K562 treated with DMSO at 1 percent for 48 hours (cell line): ENCODE measurements around the gene AIRE. TPM values are rescaled to one million over a fixed set of nuclear protein-coding genes. Genes with fewer than 3 reads are reported as not detected.

Source experiments
- total RNA-seq: library from RNA; unstranded; fragments of 300-600 nt; gene quantifications from 2 replicates; pipeline ENCODE4 v1.2.3, GENCODE V29; 2022; ENCODE audit warnings: low replicate concordance; ENCODE audit errors: extremely low read depth

Gene AIRE
- not detected in 2 replicates for total RNA-seq

GRCh38 chr21:44285138-44285992 is at the start of gene AIRE:
Gene AIRE (plus strand): TSS chr21:44285876. CDS start chr21:44286007, 131 bp downstream.

GRCh38 chr21:44240842-44241241 is 44.8 kb upstream of the AIRE start, which contains the start of gene ICOSLG:
Gene ICOSLG (minus strand): TSS chr21:44240943. CDS start chr21:44240817, 126 bp downstream.

GRCh38 chr21:44261675-44262295 is 23.9 kb upstream of the AIRE start, which contains the start of gene DNMT3L:
Gene DNMT3L (minus strand): TSS chr21:44261897. CDS start chr21:44261259, 638 bp downstream.

GRCh38 chr21:44299458-44300261 is 14.0 kb downstream of the AIRE start, which contains the start of gene PFKL:
Gene PFKL (plus strand): TSS chr21:44300053. CDS start chr21:44300106, 53 bp downstream.

GRCh38 chr21:44338971-44339910 is 53.6 kb downstream of the AIRE start, which contains the start of gene CFAP410:
Gene CFAP410 (minus strand): TSS chr21:44339390. CDS start chr21:44339194, 196 bp downstream.

Other genes with a start within 250 kb of the AIRE start
- gene PWP2, start 178.5 kb upstream of the AIRE start, total RNA-seq, result not detected in 2 replicates
- gene GATD3, start 152.2 kb upstream of the AIRE start, total RNA-seq, result not detected in 2 replicates
- gene ICOSLG, start 44.9 kb upstream of the AIRE start, total RNA-seq, result not detected in 2 replicates
- not detected in 2 replicates for gene DNMT3L, start 24.0 kb upstream of the AIRE start, total RNA-seq
- gene PFKL, start 14.2 kb downstream of the AIRE start, total RNA-seq, result 169 TPM in 1 of 2 replicates, not detected in the other
- not detected in 2 replicates for gene CFAP410, start 53.5 kb downstream of the AIRE start, total RNA-seq
- gene TRPM2, start 67.7 kb downstream of the AIRE start, total RNA-seq, result not detected in 2 replicates
- not detected in 2 replicates for gene LRRC3, start 169.6 kb downstream of the AIRE start, total RNA-seq